Measurements from ENCODE around the gene OSCP1.

OSCP1 gene

DNA sequence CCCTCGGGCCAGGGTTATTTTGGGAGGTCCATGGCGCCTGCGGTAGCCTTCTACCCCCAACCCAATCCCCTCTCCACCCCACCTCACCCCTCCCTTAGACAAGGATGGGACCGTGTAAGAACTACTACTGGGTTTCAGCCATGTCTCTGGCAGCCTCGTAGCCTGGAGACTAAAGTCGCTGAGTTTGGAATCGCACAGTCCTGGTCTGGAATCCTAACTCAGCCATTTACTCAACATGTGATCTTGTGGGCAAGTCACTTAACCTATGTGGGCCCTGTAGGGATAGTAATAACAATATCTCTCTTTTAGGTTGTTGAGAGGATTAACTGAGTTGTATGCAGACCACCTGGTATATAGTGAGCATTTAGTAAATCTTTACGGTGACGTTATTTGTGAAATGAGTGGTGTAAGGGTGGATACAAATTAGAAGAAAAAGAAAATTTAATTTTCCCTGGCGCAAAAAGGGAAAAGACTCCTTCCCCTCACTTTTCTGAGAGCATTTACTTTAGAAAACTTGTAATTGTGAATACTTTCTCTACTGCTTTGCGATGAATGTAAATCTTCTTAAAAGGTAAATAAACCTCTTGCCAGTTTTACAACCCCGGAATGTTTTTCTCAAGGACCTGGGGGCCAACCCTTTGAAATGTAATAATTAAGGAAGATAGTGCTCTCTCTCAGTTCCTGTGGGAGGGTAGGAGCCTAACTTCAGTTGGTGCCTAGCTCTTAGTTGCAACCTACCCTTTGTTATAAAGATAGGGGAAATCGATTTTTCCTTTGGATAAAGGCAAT lies 14.5 kb upstream of the OSCP1 start:
- Histone ChIP-seq H3K36me3 (ENCODE audit: insufficient read depth, insufficient read length, low read length) (peaks cover 28% of the 10 kb centered on the region), H3K4me1 (ENCODE audit: insufficient read depth, insufficient read length) (peaks cover 21% of the 10 kb centered on the region), H3K9ac (ENCODE audit: insufficient read length, low read depth) (peak overlapping the region; percentile 97), H3K4me3 (ENCODE audit: insufficient read length, low read depth) (peak overlapping the region; percentile 96), H3K9me3 (ENCODE audit: insufficient read depth, low read length) (no peaks in the 10 kb centered on the region), H3K27me3 (ENCODE audit: insufficient read depth, insufficient read length) (peaks cover 23% of the 10 kb centered on the region)
- no peak for DNase-seq (ENCODE audit: low read depth, low spot score)
- TF ChIP-seq ZNF274 (IDR thresholded peaks at IDR 0.05; ENCODE audit: low read depth, low read length): no peak
- TF ChIP-seq YY1 (IDR thresholded peaks at IDR 0.05; ENCODE audit: insufficient read depth, insufficient read length): no peak
- TF ChIP-seq SUZ12 (IDR thresholded peaks at IDR 0.05; ENCODE audit: extremely low read depth, insufficient read depth, insufficient read length): no peak

GRCh38 chr1:36463803-36464604 lies 13.8 kb upstream of the OSCP1 start, which contains the start of gene MRPS15:
Gene MRPS15, minus strand, starts transcription at chr1:36464384. Its CDS starts 109 bp downstream, at chr1:36464275.
- TF ChIP-seq SUZ12 (IDR thresholded peaks at IDR 0.05; ENCODE audit: extremely low read depth, insufficient read depth, insufficient read length): no peak
- TF ChIP-seq YY1 (IDR thresholded peaks at IDR 0.05; ENCODE audit: insufficient read depth, insufficient read length): peak; percentile 99
- peaks cover 18% of the 10 kb centered on the region for H3K27me3 ChIP-seq (ENCODE audit: insufficient read depth, insufficient read length)
- no peaks in the 10 kb centered on the region for H3K9me3 ChIP-seq (ENCODE audit: insufficient read depth, low read length)
- DNase-seq (ENCODE audit: low read depth, low spot score): peak; percentile 93
- peak within 1 kb of the TSS; percentile 97 for H3K9ac ChIP-seq (ENCODE audit: insufficient read length, low read depth)
- peaks cover 21% of the 10 kb centered on the region for H3K4me1 ChIP-seq (ENCODE audit: insufficient read depth, insufficient read length)
- H3K4me3 ChIP-seq (ENCODE audit: insufficient read length, low read depth): peak within 1 kb of the TSS; percentile 96
- peaks cover 36% of the 10 kb centered on the region for H3K36me3 ChIP-seq (ENCODE audit: insufficient read depth, insufficient read length, low read length)

DNA sequence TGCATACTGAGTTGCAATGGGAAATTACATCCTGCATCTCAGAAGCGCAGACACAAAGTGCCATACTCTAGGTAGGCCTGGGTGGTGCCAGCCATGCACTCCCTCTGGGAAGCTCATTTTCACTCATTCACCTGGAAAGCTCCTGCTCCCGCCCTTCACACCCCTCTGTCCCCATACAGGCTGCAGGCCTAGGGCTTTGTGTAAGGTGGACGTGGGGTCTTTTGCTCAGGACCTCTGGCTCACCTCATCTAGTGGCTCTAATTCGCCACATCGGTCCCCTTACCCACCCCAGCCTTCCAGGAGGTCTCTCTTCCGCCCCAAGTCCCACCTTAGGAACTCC lies 13.2 kb upstream of the OSCP1 start:
- no peaks in the 10 kb centered on the region for H3K9me3 ChIP-seq (ENCODE audit: insufficient read depth, low read length)
- TF ChIP-seq YY1 (IDR thresholded peaks at IDR 0.05; ENCODE audit: insufficient read depth, insufficient read length): no peak
- TF ChIP-seq SUZ12 (IDR thresholded peaks at IDR 0.05; ENCODE audit: extremely low read depth, insufficient read depth, insufficient read length): no peak
- no peak for TF ChIP-seq ZNF274 (IDR thresholded peaks at IDR 0.05; ENCODE audit: low read depth, low read length)
- no peak for DNase-seq (ENCODE audit: low read depth, low spot score)
- peak overlapping the region; percentile 96 for H3K4me3 ChIP-seq (ENCODE audit: insufficient read length, low read depth)
- H3K36me3 ChIP-seq (ENCODE audit: insufficient read depth, insufficient read length, low read length): peaks cover 41% of the 10 kb centered on the region
- H3K27me3 ChIP-seq (ENCODE audit: insufficient read depth, insufficient read length): peaks cover 17% of the 10 kb centered on the region
- H3K9ac ChIP-seq (ENCODE audit: insufficient read length, low read depth): peak overlapping the region; percentile 97
- peaks cover 21% of the 10 kb centered on the region for H3K4me1 ChIP-seq (ENCODE audit: insufficient read depth, insufficient read length)

DNA sequence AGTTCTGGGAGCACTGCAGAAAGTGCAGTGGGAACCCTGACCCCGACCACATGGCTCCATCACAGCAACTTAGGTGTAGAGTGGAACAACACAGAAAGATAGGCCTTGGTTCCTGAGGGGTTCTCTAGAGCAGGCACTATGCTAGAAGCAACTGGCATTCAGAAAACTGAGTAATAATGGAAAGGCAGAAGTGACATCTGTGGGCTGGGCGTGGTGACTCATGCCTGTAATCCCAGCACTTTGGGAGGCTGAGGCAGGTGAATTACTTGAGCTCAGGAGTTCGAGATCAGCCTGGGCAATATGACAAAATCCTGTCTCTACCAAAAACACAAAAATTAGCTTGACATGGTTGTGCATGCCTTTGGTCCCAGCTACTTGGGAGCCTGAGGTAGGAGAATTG lies 8.7 kb upstream of the OSCP1 start:
- Histone ChIP-seq H3K9ac (ENCODE audit: insufficient read length, low read depth) (no peak overlapping the region), H3K27me3 (ENCODE audit: insufficient read depth, insufficient read length) (no peaks in the 10 kb centered on the region), H3K36me3 (ENCODE audit: insufficient read depth, insufficient read length, low read length) (peaks cover 84% of the 10 kb centered on the region), H3K9me3 (ENCODE audit: insufficient read depth, low read length) (no peaks in the 10 kb centered on the region), H3K4me3 (ENCODE audit: insufficient read length, low read depth) (no peak overlapping the region), H3K4me1 (ENCODE audit: insufficient read depth, insufficient read length) (no peaks in the 10 kb centered on the region)
- no peak for DNase-seq (ENCODE audit: low read depth, low spot score)
- TF ChIP-seq ZNF274 (IDR thresholded peaks at IDR 0.05; ENCODE audit: low read depth, low read length): no peak
- TF ChIP-seq SUZ12 (IDR thresholded peaks at IDR 0.05; ENCODE audit: extremely low read depth, insufficient read depth, insufficient read length): no peak
- TF ChIP-seq YY1 (IDR thresholded peaks at IDR 0.05; ENCODE audit: insufficient read depth, insufficient read length): no peak

DNA sequence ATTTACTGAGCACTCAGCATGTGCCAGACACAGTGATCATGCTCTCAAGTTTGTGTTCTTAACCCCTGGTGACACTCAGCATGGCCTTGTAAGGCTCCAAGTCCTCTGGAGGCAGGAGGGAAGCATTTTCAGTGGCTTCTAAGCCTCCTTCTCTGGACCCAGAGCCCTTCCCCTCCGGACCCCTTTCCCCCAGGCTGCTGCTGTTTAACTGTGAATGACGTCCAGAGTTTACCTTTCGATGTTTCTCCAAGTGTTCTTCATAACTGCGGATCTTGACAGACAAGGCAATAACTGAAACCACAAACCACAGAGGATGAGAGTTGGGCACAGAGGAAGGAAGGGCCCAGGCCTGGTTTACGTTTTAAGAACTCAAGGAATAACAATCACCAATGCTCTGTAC lies 7.4 kb upstream of the OSCP1 start:
- Histone ChIP-seq H3K4me3 (ENCODE audit: insufficient read length, low read depth) (no peak overlapping the region), H3K9ac (ENCODE audit: insufficient read length, low read depth) (no peak overlapping the region), H3K36me3 (ENCODE audit: insufficient read depth, insufficient read length, low read length) (peaks cover 92% of the 10 kb centered on the region), H3K9me3 (ENCODE audit: insufficient read depth, low read length) (no peaks in the 10 kb centered on the region), H3K27me3 (ENCODE audit: insufficient read depth, insufficient read length) (no peaks in the 10 kb centered on the region), H3K4me1 (ENCODE audit: insufficient read depth, insufficient read length) (no peaks in the 10 kb centered on the region)
- TF ChIP-seq ZNF274 (IDR thresholded peaks at IDR 0.05; ENCODE audit: low read depth, low read length): no peak
- TF ChIP-seq SUZ12 (IDR thresholded peaks at IDR 0.05; ENCODE audit: extremely low read depth, insufficient read depth, insufficient read length): no peak
- TF ChIP-seq YY1 (IDR thresholded peaks at IDR 0.05; ENCODE audit: insufficient read depth, insufficient read length): no peak
- DNase-seq (ENCODE audit: low read depth, low spot score): no peak

GRCh38 chr1:36456391-36456928 lies 6.2 kb upstream of the OSCP1 start:
- no peak overlapping the region for H3K9ac ChIP-seq (ENCODE audit: insufficient read length, low read depth)
- H3K9me3 ChIP-seq (ENCODE audit: insufficient read depth, low read length): no peaks in the 10 kb centered on the region
- H3K36me3 ChIP-seq (ENCODE audit: insufficient read depth, insufficient read length, low read length): peaks cover 80% of the 10 kb centered on the region
- no peaks in the 10 kb centered on the region for H3K4me1 ChIP-seq (ENCODE audit: insufficient read depth, insufficient read length)
- no peak overlapping the region for H3K4me3 ChIP-seq (ENCODE audit: insufficient read length, low read depth)
- no peaks in the 10 kb centered on the region for H3K27me3 ChIP-seq (ENCODE audit: insufficient read depth, insufficient read length)
- no peak for DNase-seq (ENCODE audit: low read depth, low spot score)
- TF ChIP-seq YY1 (IDR thresholded peaks at IDR 0.05; ENCODE audit: insufficient read depth, insufficient read length): no peak
- no peak for TF ChIP-seq SUZ12 (IDR thresholded peaks at IDR 0.05; ENCODE audit: extremely low read depth, insufficient read depth, insufficient read length)
- TF ChIP-seq ZNF274 (IDR thresholded peaks at IDR 0.05; ENCODE audit: low read depth, low read length): no peak

GRCh38 chr1:36455386-36455785 lies 5.1 kb upstream of the OSCP1 start:
- no peaks in the 10 kb centered on the region for H3K4me1 ChIP-seq (ENCODE audit: insufficient read depth, insufficient read length)
- H3K27me3 ChIP-seq (ENCODE audit: insufficient read depth, insufficient read length): no peaks in the 10 kb centered on the region
- H3K9me3 ChIP-seq (ENCODE audit: insufficient read depth, low read length): no peaks in the 10 kb centered on the region
- TF ChIP-seq YY1 (IDR thresholded peaks at IDR 0.05; ENCODE audit: insufficient read depth, insufficient read length) (no peak), ZNF274 (IDR thresholded peaks at IDR 0.05; ENCODE audit: low read depth, low read length) (no peak), SUZ12 (IDR thresholded peaks at IDR 0.05; ENCODE audit: extremely low read depth, insufficient read depth, insufficient read length) (no peak)
- no peak overlapping the region for H3K4me3 ChIP-seq (ENCODE audit: insufficient read length, low read depth)
- DNase-seq (ENCODE audit: low read depth, low spot score): no peak
- no peak overlapping the region for H3K9ac ChIP-seq (ENCODE audit: insufficient read length, low read depth)
- H3K36me3 ChIP-seq (ENCODE audit: insufficient read depth, insufficient read length, low read length): peaks cover 69% of the 10 kb centered on the region

Measured in NT2/D1 (cell line).